22Rv1 (cell line): ENCODE results near the gene FGF1.

Source experiments
- CTCF ChIP-seq: fragments of 450-650 bp; IDR thresholded peaks from 2 replicates; pipeline ENCODE4 v1.5.1; 2017; ENCODE audit warnings: mild to moderate bottlenecking
- ZFX ChIP-seq: fragments of 450-650 bp; IDR thresholded peaks from 2 replicates; pipeline ENCODE4 v1.6.1; 2017; ENCODE audit warnings: antibody characterized with exemption, borderline replicate concordance

- TF ChIP-seq CTCF: no peak
- TF ChIP-seq ZFX: no peak
Observed at GRCh38 chr5:142572006-142572405, 113.9 kb downstream of the FGF1 start.
